Measurements from ENCODE around the gene KRT1.
"Not testable (repeated sequence)": the region's sequence is repeated elsewhere in the genome, so short reads cannot be mapped to it uniquely, and the experiment has no call there.

KRT1 gene

DNA sequence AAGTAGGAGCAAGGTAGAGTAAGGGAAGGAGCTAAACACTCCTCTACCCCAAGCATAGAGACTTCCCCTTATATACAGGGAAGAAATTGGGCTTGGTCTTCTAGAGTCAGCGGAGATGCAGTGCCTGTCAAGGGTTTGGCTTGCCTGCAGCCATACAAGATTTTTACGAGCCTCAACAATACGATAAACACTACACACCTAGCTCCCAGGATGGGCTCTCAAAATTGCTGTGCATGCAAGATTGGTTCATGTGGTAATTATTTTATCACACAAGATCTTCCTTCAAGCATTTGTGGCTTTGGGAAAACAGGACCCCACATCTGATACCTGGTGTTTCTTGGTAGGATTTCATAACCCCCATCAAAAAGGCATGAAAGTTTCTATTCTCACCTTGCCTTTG lies at the start of gene KRT1:
KRT1 (minus strand) TSS at position 45 of the 400 bp plus-strand sequence. CDS start 59 bp downstream, outside the sequence.
- DNase-seq = no peak

DNA sequence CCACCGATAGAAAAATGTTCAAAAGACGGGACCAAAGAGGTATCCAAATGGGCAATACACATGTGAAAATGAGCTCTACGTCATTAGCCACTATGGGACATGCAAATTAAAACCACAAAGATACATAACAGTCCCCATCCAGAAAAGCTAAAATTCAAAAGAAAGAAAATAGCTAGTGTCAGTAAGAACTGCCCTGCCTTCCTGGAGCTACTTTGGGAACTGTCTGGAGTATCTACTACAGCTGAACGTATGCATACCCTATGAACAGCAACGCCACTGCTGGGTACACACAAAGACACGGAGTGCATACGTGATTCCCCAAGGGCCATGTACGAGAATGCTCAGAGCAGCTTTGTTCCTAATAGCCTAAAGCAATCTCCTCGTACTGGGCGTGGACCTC lies 48.9 kb upstream of the KRT1 start:
- no peak for DNase-seq

- no peak for DNase-seq
Observed at GRCh38 chr12:52728374-52728773, 48.2 kb upstream of the KRT1 start.

DNA sequence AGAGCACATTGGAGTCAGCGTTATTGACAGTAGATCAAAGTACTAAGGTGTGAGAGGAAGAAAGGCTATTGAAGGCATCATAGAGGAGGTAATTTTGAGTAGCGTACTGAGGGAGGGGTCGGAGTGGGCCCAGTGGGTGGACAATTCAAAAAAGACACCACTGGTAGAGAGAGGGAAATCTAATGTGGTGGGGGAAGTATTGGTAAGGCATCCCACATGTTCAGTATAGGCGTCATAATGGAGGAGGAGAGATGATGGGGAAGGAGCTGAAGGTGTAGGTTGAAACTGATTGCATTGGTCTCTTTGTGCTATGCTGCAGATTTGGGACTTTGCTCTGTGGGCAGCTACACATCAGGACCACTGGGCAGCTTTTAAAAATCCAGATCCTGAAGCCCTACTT lies 46.8 kb upstream of the KRT1 start:
- DNase-seq = no peak

DNA sequence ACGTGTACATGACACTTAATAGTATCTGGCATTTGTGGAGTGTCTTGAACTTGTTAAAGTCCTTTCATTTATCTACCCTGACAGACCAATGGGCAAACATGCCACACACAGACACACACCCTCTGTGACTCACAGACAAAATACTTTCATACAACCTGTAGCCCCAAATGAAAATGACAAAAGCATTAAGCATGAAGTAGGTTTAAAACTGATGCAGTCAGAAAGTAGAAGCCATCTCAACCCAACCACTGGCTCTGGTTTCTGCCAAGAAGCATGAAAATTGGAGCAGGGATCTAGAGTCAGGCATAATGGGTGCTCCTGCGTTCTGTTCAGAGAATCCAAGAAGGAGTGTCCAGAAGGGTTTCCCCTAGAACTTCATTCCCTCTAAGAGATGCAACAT lies 46.2 kb upstream of the KRT1 start:
- DNase-seq = no peak

DNA sequence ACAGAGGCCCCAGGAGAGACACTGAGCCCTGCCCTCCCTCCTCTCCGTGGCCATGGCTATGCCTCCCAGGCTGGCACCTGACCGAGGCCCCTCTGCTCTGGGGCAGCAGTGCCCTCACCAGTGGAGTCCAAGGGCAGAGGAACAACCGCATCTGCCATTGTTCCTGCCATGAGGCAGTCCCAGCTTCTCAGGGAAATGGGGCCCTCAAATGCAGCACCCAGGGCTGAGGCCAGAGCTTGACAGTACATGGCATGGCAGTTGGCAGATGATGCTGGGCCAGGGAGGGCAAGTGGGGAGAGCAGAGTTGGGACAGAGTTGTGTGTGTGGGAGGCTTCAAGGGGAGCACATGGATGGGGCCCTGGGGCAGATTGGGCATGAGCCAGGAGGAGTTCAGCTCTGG lies 44.2 kb upstream of the KRT1 start:
- DNase-seq = no peak

- DNase-seq = no peak
Observed at GRCh38 chr12:52722680-52723079, 42.5 kb upstream of the KRT1 start.

DNA sequence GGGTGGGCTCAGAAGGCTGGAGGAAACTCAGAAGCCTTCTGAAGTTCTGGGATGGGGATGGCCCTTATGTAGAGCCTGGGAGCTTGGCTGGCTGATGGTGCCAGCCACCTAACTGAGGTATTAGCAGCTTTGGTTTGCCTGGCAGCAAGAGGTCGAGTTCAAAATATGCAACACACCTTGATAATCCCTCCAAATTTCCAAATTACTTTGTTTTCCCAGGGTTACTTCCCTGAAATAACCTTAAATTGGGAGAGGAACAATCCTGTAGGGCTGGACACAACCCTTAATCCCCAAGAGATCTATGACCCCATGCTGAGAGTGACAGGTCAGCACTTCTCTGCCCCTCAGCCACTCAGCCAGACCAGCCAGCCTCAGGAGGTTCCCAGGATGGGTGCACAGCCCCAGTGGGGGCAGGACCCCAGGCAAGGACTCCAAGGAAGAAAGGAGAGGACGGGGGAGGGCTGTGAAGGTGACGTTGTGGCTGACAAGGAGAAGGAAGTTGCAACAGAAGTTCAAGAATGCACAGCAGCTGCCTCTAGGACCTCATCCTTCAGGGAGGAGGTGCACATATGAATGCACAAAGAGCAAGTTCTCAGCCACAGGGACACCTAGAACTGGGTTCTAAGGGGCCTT lies 41.7 kb upstream of the KRT1 start:
- no peak for DNase-seq

GRCh38 chr12:52720365-52720886 lies 40.2 kb upstream of the KRT1 start:
- no peak for DNase-seq

- DNase-seq = no peak
Observed at GRCh38 chr12:52716061-52716460, 35.9 kb upstream of the KRT1 start.

DNA sequence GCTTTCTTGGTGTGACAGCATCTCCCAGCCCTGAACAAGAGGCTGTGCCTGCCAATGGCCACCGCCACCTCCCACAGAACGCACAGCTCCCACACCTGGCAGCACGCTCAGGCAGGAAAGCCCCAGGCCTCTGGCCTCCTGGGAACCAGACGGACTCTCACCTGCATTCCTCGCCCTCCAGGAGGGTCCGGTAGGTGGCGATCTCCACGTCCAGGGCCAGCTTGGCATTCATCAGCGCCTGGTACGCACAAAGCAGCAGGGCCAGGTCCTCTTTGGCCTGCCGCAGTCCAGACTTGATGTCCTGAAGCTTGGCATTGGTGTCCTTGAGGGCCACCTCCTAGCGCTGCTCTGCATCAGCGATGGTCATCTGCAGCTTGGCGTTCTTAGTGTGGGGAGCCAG lies 35.2 kb upstream of the KRT1 start:
- no peak for DNase-seq

- no peak for DNase-seq
Observed at GRCh38 chr12:52714887-52715281, 34.7 kb upstream of the KRT1 start.

- no peak for DNase-seq
Observed at GRCh38 chr12:52713960-52714886, 34.0 kb upstream of the KRT1 start.

GRCh38 chr12:52712122-52712521 lies 31.9 kb upstream of the KRT1 start:
- not testable (repeated sequence) for DNase-seq

DNA sequence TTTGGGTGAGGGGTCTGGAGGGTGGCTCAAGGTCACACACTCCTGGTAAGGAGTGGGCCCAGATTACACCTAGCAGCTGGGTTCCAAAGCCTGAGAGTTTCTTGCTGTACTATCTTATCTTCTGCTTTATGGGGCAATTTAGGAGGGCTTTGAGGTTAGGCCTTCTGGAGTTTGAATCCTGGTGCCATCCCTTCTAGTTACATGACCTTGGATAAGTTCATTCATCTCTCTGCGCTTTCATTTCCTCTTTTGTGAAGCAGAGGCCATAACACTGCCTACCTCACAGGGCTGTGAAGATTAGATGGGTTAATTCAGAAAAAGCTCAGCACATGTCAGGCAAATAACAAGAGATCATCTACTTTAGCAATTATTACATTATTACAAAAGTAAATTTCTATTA lies 30.5 kb upstream of the KRT1 start:
- DNase-seq = no peak

- DNase-seq = no peak
Observed at GRCh38 chr12:52708010-52708409, 27.8 kb upstream of the KRT1 start.

DNA sequence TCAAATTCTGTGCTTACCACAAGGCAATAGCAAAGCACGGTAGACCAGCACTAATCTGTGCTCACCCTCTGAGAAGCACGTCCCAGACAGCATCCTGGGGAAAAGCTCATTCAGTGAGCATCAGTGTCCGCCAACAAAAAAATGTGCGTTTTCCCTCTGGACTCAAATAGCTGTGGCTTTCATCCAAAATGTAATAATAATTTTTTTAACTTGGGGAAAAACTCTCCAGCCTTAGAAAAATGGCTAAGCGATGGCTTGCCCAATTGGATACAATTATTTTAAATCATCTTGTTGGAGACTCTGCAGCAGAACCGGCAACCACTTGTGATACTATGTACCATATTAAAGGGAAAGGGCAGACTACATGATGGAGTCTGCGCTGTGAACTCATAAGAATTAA lies 24.3 kb upstream of the KRT1 start:
- no peak for DNase-seq

- no peak for DNase-seq
Observed at GRCh38 chr12:52703878-52704277, 23.7 kb upstream of the KRT1 start.

DNA sequence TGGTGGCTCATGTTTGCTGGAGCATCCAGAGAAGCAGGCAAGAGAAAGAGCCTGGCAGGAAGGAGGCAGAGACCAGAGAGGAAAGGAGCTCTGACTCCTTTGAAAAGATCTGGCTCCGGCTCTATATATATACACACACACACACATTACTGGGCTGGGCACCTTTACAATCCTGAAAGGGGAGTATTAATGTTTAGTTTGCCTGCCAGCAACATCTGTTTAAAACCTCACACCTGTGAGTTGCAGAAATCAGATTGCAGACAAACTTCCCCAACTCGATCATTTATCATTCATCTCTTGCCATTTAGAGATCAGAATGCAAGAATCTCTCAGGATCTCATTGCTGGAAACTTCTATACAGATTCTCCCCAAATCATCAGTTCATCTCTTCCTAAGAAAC lies 23.2 kb upstream of the KRT1 start, which contains the start of gene KRT77:
KRT77 (minus strand) TSS at position 101 of the 400 bp plus-strand sequence; CDS start at position 11, 90 bp downstream.
- DNase-seq = no peak

GRCh38 chr12:52702338-52702737 lies 22.1 kb upstream of the KRT1 start:
- DNase-seq = no peak

GRCh38 chr12:52701281-52701680 lies 21.1 kb upstream of the KRT1 start:
- DNase-seq = no peak

DNA sequence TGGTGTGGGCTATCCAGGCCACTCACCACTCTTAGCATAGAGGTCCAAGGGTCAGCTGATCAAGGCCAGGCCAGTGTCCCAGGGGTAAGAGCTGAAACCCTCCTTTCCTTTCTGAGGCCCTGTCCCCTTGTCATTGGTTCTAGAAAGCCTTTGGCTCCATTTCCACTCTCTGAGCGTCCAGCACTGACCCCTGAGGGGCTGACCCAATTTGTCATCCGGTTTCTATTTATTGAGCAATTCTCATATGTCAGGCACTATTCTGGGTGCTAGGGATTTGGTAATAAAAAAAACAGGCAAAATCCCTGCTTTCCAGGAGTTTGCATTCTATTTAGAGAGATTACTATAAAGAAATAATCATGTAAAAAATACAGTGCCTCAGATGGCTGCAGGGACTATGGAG lies 19.8 kb upstream of the KRT1 start:
- DNase-seq = no peak

GRCh38 chr12:52699373-52699772 lies 19.2 kb upstream of the KRT1 start:
- no peak for DNase-seq
